Erythroblast (primary cell): ENCODE measurements around the gene TPST1.

ENCODE experiments used
- GATA1 ChIP-seq: IDR thresholded peaks from 2 replicates; pipeline ENCODE4 v1.6.1; 2011; ENCODE audit warnings: low read depth, mild to moderate bottlenecking, control low read depth, low read length, moderate library complexity
- POLR2A ChIP-seq: IDR thresholded peaks from 2 replicates; pipeline ENCODE4 v1.6.1; 2011; ENCODE audit warnings: mild to moderate bottlenecking, low read length

DNA sequence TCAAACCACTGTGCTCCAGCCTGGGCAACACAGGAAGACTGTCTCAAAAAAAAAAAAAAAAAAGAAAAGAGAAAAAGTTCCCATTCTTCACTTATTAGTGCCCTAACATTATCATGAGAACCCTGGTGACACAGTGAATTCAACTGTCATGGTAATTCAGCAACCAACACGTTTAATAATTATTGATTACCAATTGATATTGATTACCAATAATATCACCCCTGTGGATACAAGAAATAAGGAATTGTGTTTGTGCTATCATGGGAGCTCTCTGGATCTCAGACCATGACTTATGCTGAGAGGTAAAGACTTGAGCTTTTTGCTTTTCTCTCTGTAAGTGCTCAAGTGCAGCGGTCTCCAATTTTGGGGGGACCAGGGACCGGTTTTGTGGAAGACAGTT is 195.3 kb downstream of the TPST1 start:
- no peak for TF ChIP-seq POLR2A
- TF ChIP-seq GATA1 = no peak
